ENCODE results near the gene KIF22.

Gene KIF22

DNA sequence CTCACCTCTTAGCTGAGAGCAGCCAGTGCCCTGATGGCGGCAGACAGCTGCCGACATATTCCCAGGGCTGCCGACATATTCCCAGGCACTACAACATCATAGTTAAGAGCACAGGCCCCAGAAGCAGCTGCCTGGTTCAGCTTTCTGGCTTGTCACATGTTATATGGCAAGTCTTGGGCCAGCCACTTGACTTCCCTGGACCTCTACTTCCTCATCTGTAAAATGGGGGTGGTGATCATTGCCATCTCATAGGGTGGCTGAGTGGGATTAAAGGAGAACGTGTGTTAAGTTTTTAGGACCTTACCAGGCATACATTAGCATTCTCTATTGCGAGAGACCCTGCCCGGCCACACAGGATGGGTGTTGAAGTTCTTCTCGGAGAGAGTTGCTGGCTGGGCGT, 53.4 kb downstream of the KIF22 start:
- no peak for DNase-seq

GRCh38 chr16:29844575-29845331, 54.2 kb downstream of the KIF22 start:
- DNase-seq = no peak

DNA sequence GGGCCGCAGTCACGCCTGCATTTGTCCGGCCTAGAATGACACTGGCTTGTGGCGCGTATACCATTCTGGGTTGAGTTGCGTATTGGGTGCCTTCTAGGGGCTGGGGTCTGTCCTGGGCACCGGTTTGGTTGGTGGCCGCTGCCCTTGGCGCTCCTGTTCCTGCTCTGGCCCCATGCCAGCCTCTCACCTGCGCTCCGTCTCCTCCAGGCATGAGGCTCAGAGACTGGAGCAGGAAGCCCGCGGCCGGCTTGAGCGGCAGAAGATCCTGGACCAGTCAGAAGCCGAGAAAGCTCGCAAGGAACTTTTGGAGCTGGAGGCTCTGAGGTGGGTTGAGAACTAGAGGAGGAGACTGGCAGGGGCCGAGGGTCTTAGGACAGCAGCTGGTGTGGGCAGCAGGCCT, 55.1 kb downstream of the KIF22 start:
- DNase-seq = no peak

GRCh38 chr16:29848420-29849297, 58.1 kb downstream of the KIF22 start:
- peak; percentile 27 for DNase-seq

GRCh38 chr16:29849505-29849904, 59.0 kb downstream of the KIF22 start:
- DNase-seq = no peak

- no peak for DNase-seq
Observed at GRCh38 chr16:29850998-29851397, 60.4 kb downstream of the KIF22 start.

DNA sequence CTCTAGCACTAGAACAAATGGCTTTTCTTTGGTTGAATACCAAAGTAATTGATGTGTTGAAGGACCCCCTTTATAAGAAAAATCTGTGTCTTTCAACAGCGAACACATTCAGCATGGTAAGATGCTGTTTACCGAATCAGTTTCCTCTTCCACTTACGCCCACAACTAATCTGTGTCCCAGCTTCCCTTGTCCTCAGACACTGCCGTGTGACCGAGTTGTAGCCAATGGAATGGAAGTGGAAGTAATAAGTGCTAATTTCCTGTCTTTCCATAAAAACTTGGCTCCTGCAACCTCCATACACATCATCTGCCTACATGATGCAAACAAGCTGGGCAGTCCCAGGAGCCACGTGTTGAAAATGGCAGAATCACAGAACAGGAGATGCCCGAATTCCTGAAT, 62.1 kb downstream of the KIF22 start:
- DNase-seq = no peak

DNA sequence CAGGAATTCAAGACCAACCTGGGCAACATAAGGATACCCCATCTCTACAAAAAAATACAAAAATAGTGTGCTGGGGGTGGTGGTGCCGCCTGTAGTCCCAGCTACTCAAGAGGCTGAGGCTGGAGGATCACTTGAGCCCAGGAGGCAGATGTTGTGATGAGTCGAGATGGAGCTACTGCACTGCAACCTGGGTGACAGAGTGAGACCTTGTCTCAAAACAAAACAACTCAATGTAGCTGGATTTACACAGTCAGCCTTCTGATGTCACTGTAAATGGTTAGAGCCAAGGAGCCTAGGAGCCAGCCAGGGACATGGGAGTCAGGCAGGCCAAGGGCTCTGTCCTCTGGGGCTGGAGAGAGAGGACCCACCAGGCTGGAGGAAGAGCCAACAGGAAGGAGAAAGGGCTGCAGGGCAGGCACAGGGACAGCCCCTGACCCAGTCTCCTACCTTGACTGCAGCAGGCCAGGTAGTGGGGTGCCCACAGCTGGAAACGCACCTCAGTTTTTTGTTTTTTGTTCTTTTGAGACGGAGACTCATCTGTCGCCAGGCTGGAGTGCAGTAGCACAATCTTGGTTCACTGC, 64.1 kb downstream of the KIF22 start:
- no peak for DNase-seq

Measured in DMS153 (cell line).